ENCODE measurements around the gene PCDH17. TPM values are rescaled to one million over a fixed set of nuclear protein-coding genes. Genes with fewer than 3 reads are reported as not detected.

Gene PCDH17
- total and polyA plus RNA-seq, 9 of the 15 experiments (the other 6 are each of a cell fraction or from before 2014, with no cell fraction given): not detected

DNA sequence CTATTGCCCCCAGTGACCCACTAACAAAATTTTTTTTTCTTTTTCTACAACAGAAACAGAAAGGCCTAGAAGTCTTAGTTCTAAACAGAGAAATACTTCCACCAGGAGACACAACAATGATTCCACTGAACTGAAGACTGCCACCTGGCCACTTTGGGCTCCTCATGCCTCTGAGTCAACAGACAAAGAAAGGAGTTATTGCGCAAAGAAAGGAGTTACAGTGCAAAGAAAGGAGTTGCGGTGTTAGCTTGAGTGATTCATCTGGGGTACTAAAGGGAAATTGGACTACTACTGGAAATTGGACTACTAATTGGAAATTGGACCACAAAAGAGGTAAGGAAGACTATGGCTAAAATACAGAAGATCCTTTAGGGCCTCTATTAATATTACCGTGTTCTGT, 116.6 kb downstream of the PCDH17 start:
- Histone ChIP-seq H3K9me3 (replicated peaks; ENCODE audit: control insufficient read depth, insufficient read depth, low read depth, low read length) (no peaks in the 10 kb centered on the region), H4K20me1 (replicated peaks; ENCODE audit: control insufficient read depth, insufficient read depth, low read length) (no peaks in the 10 kb centered on the region), H2AFZ (ENCODE audit: low read depth, low read length) (no peak overlapping the region), H3K27me3 (ENCODE audit: control insufficient read depth in 2 of 2, insufficient read depth in 2 of 2, low read length in 2 of 2) (no peaks in the 10 kb centered on the region), H3K36me3 (ENCODE audit: control insufficient read depth, insufficient read depth, low read length) (no peaks in the 10 kb centered on the region), H3K4me2 (ENCODE audit: insufficient read depth, low read length) (no peak overlapping the region), H3K4me1 (replicated peaks in 1 of 2; ENCODE audit: control insufficient read depth in 2 of 2, insufficient read depth in 2 of 2, low read length in 2 of 2) (no peaks in the 10 kb centered on the region), H3K4me3 (no peak overlapping the region), H3K79me2 (ENCODE audit: control insufficient read depth, insufficient read depth, low read length) (no peaks in the 10 kb centered on the region), H3K27ac (ENCODE audit: extremely low read depth, low read depth, low read length) (no peak overlapping the region), H3K9me1 (ENCODE audit: control insufficient read depth, insufficient read depth, low read length) (no peaks in the 10 kb centered on the region), H3K9ac (ENCODE audit: insufficient read depth in 1 of 2, low read depth in 2 of 2, low read length in 2 of 2) (no peak overlapping the region)
- intact Hi-C loops (cut with micrococcal nuclease): no loop called here
- ChIA-PET CTCF (ENCODE audit: low intra/inter-chr PET ratio) (no interaction called here), POLR2A (no interaction called here)
- FAIRE-seq (no peak), DNase-seq (ENCODE audit: extremely low read depth in 1 of 4, low spot score in 3 of 4) (no peak), ATAC-seq (no peak)
- TF ChIP-seq ZC3H11A (IDR thresholded peaks at IDR 0.05; ENCODE audit: low read depth, low read length) (no peak), ZNF124 (CRISPR knock-in tag; IDR thresholded peaks at IDR 0.05) (no peak), ZNF217 (CRISPR knock-in tag; IDR thresholded peaks at IDR 0.05) (no peak), SETDB1 (IDR thresholded peaks at IDR 0.05; ENCODE audit: low read length) (no peak), TOE1 (IDR thresholded peaks at IDR 0.05; ENCODE audit: borderline replicate concordance) (no peak), TOE1 (CRISPR knock-in tag; IDR thresholded peaks at IDR 0.05; ENCODE audit: borderline replicate concordance, low read depth) (no peak), C11orf30 (IDR thresholded peaks at IDR 0.05; ENCODE audit: low read depth) (no peak), MYC (IDR thresholded peaks at IDR 0.05; ENCODE audit: low read depth, low read length) (no peak), MYC (CRISPR knock-in tag; IDR thresholded peaks at IDR 0.05; ENCODE audit: borderline replicate concordance, low read depth) (no peak), RBM22 (IDR thresholded peaks at IDR 0.05; ENCODE audit: low read depth, low read length, poor library complexity, severe bottlenecking) (no peak), KDM5B (IDR thresholded peaks at IDR 0.05; ENCODE audit: insufficient replicate concordance, low read depth, low read length) (no peak), FOXJ2 (tag; IDR thresholded peaks at IDR 0.05) (no peak), PURB (CRISPR knock-in tag; IDR thresholded peaks at IDR 0.05; ENCODE audit: low read depth) (no peak), CC2D1A (IDR thresholded peaks at IDR 0.05) (no peak), DIDO1 (tag; IDR thresholded peaks at IDR 0.05; ENCODE audit: low read depth) (no peak)
- TF ChIP-seq, protein P1, sequence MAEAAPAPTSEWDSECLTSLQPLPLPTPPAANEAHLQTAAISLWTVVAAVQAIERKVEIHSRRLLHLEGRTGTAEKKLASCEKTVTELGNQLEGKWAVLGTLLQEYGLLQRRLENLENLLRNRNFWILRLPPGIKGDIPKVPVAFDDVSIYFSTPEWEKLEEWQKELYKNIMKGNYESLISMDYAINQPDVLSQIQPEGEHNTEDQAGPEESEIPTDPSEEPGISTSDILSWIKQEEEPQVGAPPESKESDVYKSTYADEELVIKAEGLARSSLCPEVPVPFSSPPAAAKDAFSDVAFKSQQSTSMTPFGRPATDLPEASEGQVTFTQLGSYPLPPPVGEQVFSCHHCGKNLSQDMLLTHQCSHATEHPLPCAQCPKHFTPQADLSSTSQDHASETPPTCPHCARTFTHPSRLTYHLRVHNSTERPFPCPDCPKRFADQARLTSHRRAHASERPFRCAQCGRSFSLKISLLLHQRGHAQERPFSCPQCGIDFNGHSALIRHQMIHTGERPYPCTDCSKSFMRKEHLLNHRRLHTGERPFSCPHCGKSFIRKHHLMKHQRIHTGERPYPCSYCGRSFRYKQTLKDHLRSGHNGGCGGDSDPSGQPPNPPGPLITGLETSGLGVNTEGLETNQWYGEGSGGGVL (CRISPR knock-in tag; IDR thresholded peaks at IDR 0.05): no peak
- TF ChIP-seq, protein P2, sequence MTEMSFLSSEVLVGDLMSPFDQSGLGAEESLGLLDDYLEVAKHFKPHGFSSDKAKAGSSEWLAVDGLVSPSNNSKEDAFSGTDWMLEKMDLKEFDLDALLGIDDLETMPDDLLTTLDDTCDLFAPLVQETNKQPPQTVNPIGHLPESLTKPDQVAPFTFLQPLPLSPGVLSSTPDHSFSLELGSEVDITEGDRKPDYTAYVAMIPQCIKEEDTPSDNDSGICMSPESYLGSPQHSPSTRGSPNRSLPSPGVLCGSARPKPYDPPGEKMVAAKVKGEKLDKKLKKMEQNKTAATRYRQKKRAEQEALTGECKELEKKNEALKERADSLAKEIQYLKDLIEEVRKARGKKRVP (CRISPR knock-in tag; IDR thresholded peaks at IDR 0.05): no peak
- TF ChIP-seq, protein P3, sequence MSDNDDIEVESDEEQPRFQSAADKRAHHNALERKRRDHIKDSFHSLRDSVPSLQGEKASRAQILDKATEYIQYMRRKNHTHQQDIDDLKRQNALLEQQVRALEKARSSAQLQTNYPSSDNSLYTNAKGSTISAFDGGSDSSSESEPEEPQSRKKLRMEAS (CRISPR knock-in tag; IDR thresholded peaks at IDR 0.05): no peak
- TF ChIP-seq, protein P4, sequence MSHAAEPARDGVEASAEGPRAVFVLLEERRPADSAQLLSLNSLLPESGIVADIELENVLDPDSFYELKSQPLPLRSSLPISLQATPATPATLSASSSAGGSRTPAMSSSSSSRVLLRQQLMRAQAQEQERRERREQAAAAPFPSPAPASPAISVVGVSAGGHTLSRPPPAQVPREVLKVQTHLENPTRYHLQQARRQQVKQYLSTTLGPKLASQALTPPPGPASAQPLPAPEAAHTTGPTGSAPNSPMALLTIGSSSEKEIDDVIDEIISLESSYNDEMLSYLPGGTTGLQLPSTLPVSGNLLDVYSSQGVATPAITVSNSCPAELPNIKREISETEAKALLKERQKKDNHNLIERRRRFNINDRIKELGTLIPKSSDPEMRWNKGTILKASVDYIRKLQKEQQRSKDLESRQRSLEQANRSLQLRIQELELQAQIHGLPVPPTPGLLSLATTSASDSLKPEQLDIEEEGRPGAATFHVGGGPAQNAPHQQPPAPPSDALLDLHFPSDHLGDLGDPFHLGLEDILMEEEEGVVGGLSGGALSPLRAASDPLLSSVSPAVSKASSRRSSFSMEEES (CRISPR knock-in tag; IDR thresholded peaks at IDR 0.05): no peak
- BruUV-seq (replicated peaks): no TSS peak
- WGBS (ENCODE audit: insufficient coverage, low coverage, missing lambda C conversion rate): 4% methylated on average over 3 of the region's 3 CpGs
- in situ Hi-C loops (cut with MboI): no loop called here
